Stimulated activated CD8-positive, alpha-beta memory T cell treated with anti-CD3 and anti-CD28 coated beads, Interleukin-15, amount 100 ng/mL, for 1 hour (primary cell): ENCODE measurements around the gene CTAGE8.
"Not testable (repeated sequence)": the region's sequence is repeated elsewhere in the genome, so short reads cannot be mapped to it uniquely, and the experiment has no call there.

Experiments
- DNase-seq: peaks from one replicate; pipeline ENCODE4 v3.0.0-alpha.2; 2020; ENCODE audit warnings: low read depth

The CTAGE8 gene

GRCh38 chr7:144256112-144256511 lies 13.0 kb downstream of the CTAGE8 start:
- no peak for DNase-seq

GRCh38 chr7:144255471-144255897 lies 13.6 kb downstream of the CTAGE8 start:
- DNase-seq = no peak

GRCh38 chr7:144252307-144252706 lies 16.8 kb downstream of the CTAGE8 start:
- DNase-seq = not testable (repeated sequence)

- DNase-seq = not testable (repeated sequence)
Measured at GRCh38 chr7:144247674-144248330, 21.3 kb downstream of the CTAGE8 start.

- not testable (repeated sequence) for DNase-seq
Measured at GRCh38 chr7:144246967-144247366, 22.1 kb downstream of the CTAGE8 start.

- not testable (repeated sequence) for DNase-seq
Measured at GRCh38 chr7:144245372-144245771, 23.7 kb downstream of the CTAGE8 start.

GRCh38 chr7:144239365-144239764 lies 29.7 kb downstream of the CTAGE8 start, which contains the start of gene OR2A42:
TSS of gene OR2A42 (minus strand) at chr7:144239605. CDS start at chr7:144232843, 6,762 bp downstream.
- not testable (repeated sequence) for DNase-seq

GRCh38 chr7:144238530-144239082 lies 30.5 kb downstream of the CTAGE8 start:
- DNase-seq = not testable (repeated sequence)

GRCh38 chr7:144233039-144233438 lies 36.0 kb downstream of the CTAGE8 start:
- DNase-seq = not testable (repeated sequence)

GRCh38 chr7:144231027-144231426 lies 38.1 kb downstream of the CTAGE8 start:
- DNase-seq = not testable (repeated sequence)

GRCh38 chr7:144228810-144229209 lies 40.3 kb downstream of the CTAGE8 start:
- DNase-seq = not testable (repeated sequence)

GRCh38 chr7:144226866-144227265 lies 42.2 kb downstream of the CTAGE8 start:
- DNase-seq = not testable (repeated sequence)

- DNase-seq = not testable (repeated sequence)
Measured at GRCh38 chr7:144223675-144224074, 45.4 kb downstream of the CTAGE8 start.

GRCh38 chr7:144220531-144220930 lies 48.6 kb downstream of the CTAGE8 start:
- DNase-seq = not testable (repeated sequence)

GRCh38 chr7:144219149-144219548 lies 49.9 kb downstream of the CTAGE8 start:
- not testable (repeated sequence) for DNase-seq

GRCh38 chr7:144218581-144218980 lies 50.5 kb downstream of the CTAGE8 start:
- not testable (repeated sequence) for DNase-seq

GRCh38 chr7:144217200-144217599 lies 51.9 kb downstream of the CTAGE8 start:
- not testable (repeated sequence) for DNase-seq
